ENCODE data around the gene TCEAL7.
A peak's percentile ranks its signal among the peaks of the same experiment; 100 is the strongest.

The TCEAL7 gene

GRCh38 chrX:103369479-103369878 lies 39.4 kb downstream of the TCEAL7 start:
- no peak for DNase-seq

GRCh38 chrX:103372886-103373285 lies 42.8 kb downstream of the TCEAL7 start:
- no peak for DNase-seq

- no peak for DNase-seq
These were observed 43.5 kb downstream of the TCEAL7 start for GRCh38 chrX:103373581-103373980.

DNA sequence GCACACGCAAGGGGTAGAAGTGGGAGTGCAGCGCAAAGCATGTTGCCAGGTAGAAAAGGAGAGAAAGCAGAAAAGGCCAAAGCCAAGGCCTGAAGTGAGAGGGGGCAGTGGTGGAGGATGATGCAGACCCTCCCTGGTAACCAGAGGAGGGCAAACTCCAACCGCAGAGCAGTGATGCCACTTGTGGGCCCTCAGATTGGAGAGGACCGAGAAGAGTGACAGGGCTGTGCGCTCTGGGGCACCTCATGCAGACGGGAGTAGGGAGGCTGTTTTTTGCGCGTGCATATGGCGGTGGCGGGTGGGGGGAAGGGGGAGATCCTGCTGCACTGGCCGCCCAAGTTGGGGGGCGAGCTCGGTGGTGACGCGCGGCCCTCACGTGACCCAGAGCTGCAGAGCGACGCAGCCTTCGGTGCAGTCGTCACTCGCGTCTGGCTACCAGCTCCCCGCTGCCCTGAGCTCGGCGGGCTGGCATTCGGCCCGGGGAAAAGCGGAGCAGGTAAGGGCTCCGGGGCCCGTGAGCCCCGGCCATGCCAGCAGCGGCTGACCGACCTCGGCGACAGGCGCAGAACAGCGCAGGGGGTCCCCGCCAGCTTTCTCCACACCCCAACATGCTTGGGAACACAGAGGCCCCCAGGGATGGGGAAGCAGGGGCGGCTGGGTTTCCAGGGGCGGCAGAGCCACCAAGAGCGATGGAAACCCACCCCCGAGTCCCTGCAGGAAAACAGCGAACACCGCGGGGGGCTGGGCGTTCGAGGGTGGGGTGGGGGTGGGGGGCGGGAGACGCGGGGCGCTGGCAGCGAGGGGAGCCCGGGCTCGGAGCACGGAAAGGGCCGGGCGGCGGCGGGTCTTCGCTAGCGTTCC lies 46.3 kb downstream of the TCEAL7 start, which contains the start of gene BEX3:
BEX3 (plus strand) TSS at position 421 of the 861 bp plus-strand sequence. CDS start 984 bp downstream, outside the sequence.
- DNase-seq, result peak; percentile 44

DNA sequence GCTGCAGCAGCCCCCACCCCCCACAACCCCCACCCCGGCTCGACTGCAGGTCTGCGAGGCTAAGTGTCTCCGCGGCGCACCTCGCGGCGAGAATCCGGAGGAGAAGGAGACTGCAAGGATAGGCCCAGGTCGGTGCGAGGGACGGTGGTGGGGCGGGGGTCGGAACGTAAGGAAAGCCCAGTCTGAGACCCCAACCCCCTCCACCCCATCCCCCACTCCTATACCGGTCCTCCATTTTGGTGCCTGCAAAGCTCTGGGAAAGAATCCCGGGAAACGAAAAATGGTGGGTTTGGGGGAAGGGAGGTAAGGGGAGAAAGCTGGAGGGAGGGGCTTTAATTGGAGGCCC lies 46.9 kb downstream of the TCEAL7 start:
- no peak for DNase-seq

GRCh38 chrX:103378990-103379389 lies 49.0 kb downstream of the TCEAL7 start:
- DNase-seq, result no peak

Measured in activated T-cell treated with anti-CD3 and anti-CD28 coated beads, Interleukin-2, amount 50 U/mL, for 1 hour (primary cell).